GM12874 (cell line): ENCODE results near the gene EPHA1.

ENCODE experiments used
- TF ChIP-seq, protein P1 (sequence below): IDR thresholded peaks from 2 replicates; pipeline ENCODE4 v1.5.1; 2011; ENCODE audit warnings: low read depth, mild to moderate bottlenecking, control low read depth, low read length, moderate library complexity; ENCODE audit not compliant: insufficient read depth

EPHA1 gene

DNA sequence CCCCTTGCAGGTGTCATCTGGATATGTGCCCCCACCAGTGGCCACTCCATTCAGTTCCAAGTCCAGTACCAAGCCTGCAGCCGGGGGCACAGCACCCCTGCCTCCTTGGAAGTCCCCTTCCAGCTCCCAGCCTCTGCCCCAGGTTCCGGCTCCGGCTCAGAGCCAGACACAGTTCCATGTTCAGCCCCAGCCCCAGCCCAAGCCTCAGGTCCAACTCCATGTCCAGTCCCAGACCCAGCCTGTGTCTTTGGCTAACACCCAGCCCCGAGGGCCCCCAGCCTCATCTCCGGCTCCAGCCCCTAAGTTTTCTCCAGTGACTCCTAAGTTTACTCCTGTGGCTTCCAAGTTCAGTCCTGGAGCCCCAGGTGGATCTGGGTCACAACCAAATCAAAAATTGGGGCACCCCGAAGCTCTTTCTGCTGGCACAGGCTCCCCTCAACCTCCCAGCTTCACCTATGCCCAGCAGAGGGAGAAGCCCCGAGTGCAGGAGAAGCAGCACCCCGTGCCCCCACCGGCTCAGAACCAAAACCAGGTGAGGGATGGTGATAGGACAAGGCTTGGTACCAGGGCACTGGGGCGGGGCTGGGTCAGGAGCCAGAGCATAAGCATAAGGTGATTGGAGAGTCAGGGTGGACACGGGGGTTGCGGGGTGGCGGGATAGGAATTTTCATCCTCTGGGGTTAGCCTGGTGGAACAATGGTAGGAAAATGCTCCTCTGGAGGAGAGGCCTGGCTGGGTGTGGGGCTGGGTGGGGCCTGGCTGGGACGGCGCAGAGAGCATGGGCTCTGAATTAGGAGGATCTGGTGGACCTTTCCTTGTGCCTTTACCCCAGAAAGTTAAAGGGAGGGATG is 25.6 kb downstream of the EPHA1 start:
- TF ChIP-seq, protein P1, sequence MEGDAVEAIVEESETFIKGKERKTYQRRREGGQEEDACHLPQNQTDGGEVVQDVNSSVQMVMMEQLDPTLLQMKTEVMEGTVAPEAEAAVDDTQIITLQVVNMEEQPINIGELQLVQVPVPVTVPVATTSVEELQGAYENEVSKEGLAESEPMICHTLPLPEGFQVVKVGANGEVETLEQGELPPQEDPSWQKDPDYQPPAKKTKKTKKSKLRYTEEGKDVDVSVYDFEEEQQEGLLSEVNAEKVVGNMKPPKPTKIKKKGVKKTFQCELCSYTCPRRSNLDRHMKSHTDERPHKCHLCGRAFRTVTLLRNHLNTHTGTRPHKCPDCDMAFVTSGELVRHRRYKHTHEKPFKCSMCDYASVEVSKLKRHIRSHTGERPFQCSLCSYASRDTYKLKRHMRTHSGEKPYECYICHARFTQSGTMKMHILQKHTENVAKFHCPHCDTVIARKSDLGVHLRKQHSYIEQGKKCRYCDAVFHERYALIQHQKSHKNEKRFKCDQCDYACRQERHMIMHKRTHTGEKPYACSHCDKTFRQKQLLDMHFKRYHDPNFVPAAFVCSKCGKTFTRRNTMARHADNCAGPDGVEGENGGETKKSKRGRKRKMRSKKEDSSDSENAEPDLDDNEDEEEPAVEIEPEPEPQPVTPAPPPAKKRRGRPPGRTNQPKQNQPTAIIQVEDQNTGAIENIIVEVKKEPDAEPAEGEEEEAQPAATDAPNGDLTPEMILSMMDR = no peak

DNA sequence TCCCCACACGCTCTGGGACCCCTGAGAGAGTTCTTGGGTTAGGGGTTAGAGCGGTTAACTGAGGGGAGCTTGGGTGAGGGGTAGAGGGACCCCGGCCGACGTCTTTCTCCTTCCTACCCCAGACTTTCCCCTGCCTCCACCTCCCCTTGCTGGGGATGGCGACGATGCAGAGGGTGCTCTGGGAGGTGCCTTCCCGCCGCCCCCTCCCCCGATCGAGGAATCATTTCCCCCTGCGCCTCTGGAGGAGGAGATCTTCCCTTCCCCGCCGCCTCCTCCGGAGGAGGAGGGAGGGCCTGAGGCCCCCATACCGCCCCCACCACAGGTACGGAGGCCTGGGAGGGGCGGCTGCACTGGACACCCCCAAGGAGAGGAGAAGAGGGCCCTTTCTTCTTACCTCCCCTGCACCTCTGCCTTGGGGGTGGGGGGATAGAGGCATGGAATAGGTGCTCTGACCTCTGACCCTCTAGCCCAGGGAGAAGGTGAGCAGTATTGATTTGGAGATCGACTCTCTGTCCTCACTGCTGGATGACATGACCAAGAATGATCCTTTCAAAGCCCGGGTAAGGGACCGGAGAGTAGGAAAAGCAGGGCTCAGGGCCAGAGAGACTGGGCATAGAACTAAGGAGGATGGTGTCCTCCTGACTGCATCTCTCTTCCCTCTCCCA is 26.4 kb downstream of the EPHA1 start:
- TF ChIP-seq, protein P1 = no peak

DNA sequence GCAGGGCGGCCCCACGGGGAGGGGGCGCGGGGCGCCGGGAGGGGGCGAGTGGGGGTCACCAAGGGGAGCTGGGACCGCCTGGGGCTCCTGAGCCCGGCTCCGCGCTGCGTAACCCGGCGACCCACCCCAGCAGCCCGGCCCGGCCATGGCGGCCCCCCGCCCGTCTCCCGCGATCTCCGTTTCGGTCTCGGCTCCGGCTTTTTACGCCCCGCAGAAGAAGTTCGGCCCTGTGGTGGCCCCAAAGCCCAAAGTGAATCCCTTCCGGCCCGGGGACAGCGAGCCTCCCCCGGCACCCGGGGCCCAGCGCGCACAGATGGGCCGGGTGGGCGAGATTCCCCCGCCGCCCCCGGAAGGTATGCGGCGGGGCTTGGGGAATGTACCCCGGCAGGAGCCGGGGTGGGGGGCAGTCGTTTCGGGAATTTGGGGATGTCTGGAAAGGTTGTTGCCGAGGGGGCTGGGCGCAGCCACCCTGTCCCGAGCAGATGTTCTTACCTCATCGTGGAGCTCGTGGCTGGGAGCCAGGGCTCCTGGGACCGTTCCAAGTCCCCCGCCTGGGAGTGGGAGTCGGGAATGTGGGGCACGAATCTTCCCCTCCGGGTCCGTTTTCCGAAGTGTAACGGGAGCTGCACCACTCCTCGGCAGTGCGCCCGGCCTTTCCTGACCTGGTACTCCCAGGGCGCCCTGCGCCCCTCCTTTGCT is 27.1 kb downstream of the EPHA1 start:
- TF ChIP-seq, protein P1 = no peak

DNA sequence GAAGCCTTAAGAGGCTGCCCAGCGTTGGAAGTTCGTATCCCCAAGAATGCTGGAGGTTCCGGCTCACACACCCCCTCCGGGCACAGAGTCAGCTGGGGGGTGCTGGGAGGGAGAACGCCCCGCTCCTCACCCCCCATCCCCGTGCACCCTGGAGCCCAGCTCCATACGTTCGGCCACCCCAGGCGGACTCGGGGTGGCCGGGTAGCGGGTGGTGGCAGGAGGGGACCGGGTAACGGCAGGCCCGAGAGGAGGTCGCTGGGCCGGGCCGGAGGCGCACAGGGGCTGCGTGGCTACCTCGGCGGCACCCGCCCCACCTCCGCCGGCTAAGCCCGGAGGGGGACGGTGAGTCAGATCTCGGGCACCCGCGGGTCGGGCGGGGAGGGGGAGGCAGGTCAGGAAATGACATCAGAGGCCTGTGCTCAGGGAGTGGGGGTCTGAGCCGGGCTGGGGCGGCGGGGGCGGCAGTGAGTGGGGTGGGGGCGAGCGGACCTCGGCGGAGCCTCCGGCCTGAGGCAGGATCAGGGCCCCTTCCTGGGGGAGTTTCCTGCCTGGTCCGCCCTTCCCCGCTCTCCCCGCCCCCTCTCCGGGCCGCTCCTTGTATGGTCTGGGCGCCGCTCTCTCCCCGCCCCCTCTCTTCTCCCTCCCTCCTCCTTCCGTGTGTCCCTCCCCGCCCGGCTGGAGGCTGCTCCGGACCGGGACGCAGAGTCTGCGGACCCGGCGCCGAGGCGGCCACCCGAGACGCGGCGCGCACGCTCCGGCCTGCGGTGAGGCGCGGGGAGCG is 27.8 kb downstream of the EPHA1 start, which contains the start of gene ZYX:
ZYX (plus strand) TSS at position 700 of the 781 bp plus-strand sequence. CDS start 227 bp downstream, outside the sequence.
- TF ChIP-seq, protein P1 = no peak

DNA sequence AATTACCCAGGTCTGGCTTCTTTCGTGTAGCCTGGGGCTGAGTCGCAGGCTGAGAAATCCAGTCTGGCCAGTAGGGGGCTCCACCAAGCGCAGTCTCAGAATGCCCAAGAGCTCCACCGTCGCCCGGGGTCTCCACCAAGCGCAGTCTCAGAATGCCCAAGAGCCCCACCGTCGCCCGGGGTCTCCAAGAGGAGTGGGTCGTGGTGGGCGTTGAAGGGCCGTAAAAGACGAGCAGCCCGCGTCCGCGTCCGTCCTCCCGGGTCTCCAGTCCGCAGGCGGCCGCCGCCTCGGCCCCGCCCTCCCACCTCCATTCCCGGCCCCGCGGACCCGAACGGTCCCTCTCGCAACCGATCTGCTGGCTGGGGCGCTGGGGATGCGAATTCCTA is 28.4 kb downstream of the EPHA1 start:
- TF ChIP-seq, protein P1 = peak; percentile 84

DNA sequence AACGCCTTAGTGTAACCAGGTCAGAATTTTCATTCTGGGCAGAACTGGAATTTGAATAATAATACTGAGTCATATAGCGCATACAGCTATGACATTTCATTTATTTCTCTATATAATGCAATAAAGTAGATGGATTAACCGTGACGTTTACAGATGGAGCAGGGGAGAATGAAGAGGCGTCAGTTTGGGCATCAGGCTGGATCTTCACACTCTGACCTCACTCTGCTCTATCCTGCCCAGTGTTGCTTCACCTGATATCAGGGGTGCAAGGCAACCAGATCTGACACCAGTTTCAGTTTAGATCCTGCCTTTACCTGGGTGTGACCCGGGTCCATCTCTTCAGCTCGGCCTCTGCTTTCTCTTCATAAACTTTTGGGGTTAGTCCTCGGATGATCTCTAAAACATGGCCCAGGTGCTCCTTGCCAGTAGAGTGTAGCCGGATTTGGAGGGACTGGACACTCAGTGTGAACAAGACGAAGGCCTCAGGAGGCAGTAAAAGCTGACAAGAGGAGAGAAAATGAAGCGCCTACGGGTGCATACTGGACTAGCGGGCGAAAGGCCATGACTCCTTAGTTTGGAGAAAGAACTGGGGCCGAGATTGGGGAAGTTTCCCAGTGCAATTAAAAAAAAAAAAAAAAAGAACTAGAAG is 28.9 kb downstream of the EPHA1 start:
- TF ChIP-seq, protein P1 = no peak
